ENCODE measurements around the gene TDP2.

DNA sequence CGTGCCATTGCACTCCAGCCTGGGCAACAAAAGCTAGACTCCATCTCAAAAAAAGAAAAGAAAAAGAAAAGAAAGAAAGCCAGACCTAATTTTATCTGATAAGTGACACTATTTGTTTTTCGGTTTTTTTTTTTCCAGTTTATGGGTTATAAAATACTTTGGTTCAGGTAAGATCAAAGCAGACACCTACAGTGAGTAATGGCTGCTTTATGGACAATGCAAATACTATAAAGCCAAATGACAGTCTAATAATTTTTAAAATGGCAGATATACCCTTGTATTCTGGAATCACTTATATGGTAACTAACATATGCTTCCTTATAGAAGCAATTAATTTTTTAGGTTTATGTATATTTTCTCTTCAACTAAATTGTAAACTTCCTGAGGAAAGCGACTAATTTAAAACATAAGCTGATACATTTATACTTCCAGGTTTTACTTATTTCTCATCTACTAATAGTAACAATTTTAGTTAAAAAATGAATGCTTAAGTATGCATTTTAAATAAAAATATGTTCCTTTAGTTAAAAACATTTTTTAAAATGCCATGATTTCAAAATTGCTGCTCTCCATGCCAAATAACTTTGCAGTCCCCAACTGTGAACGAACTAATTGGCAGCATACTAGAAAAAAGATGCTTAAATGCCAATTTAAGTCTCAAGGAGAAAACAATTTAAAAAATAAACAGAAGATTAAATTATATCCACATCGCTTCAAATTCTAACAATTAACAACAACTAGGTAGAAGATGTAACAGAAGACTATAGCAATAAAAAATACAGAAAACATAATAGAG lies 59.2 kb downstream of the TDP2 start:
- no peak for TF ChIP-seq POLR2AphosphoS5 (IDR thresholded peaks at IDR 0.05; ENCODE audit: insufficient read depth, low read depth, low read length)
- TF ChIP-seq POLR2A (IDR thresholded peaks at IDR 0.05; ENCODE audit: low read depth, low read length): no peak
- TF ChIP-seq CTCF (IDR thresholded peaks at IDR 0.05; ENCODE audit: extremely low read depth in 1 of 2, insufficient read depth in 1 of 2, low read depth in 1 of 2, low read length in 2 of 2): no peak
- no peak for TF ChIP-seq MAX (IDR thresholded peaks at IDR 0.05; ENCODE audit: insufficient read depth, insufficient read length)
- TF ChIP-seq EZH2 (IDR thresholded peaks at IDR 0.05; ENCODE audit: borderline replicate concordance, low read depth, low read length, severe bottlenecking): no peak
- no peak for TF ChIP-seq JUN (IDR thresholded peaks at IDR 0.05; ENCODE audit: borderline replicate concordance, insufficient read depth, insufficient read length, low read depth)
- TF ChIP-seq MYC (IDR thresholded peaks at IDR 0.05; ENCODE audit: low read depth, low read length): no peak
- no peak for TF ChIP-seq FOS (IDR thresholded peaks at IDR 0.05; ENCODE audit: borderline replicate concordance, insufficient read depth, low read length)
